Trophoblast cell (in vitro differentiated cells and primary cell): ENCODE results near the gene SALL2.

Source experiments
- DNase-seq, 2 donors: peaks; one replicate each; pipeline ENCODE4 v3.0.0-alpha.2; 2016
- H2AFZ ChIP-seq: 2 replicates; pipeline ENCODE4 v1.6.1; 2013; ENCODE audit warnings: low read length, moderate library complexity, mild to moderate bottlenecking; ENCODE audit not compliant: insufficient read depth, poor library complexity
- H2AK5ac ChIP-seq: 2 replicates; pipeline ENCODE4 v1.6.1; 2013; ENCODE audit warnings: mild to moderate bottlenecking, low read length
- H2BK120ac ChIP-seq: 2 replicates; pipeline ENCODE4 v1.6.1; 2013; ENCODE audit warnings: low read length, mild to moderate bottlenecking, moderate library complexity; ENCODE audit not compliant: insufficient read depth, poor library complexity
- H2BK12ac ChIP-seq: 2 replicates; pipeline ENCODE4 v1.6.1; 2013; ENCODE audit warnings: mild to moderate bottlenecking, low read length, moderate library complexity
- H2BK5ac ChIP-seq: 2 replicates; pipeline ENCODE4 v1.6.1; 2013; ENCODE audit warnings: low read length, low read depth, moderate library complexity, mild to moderate bottlenecking; ENCODE audit not compliant: poor library complexity
- H3K14ac ChIP-seq: 2 replicates; pipeline ENCODE4 v1.6.1; 2013; ENCODE audit warnings: mild to moderate bottlenecking, low read length
- H3K18ac ChIP-seq: 2 replicates; pipeline ENCODE4 v1.6.1; 2013; ENCODE audit warnings: mild to moderate bottlenecking, low read length
- H3K23ac ChIP-seq: 2 replicates; pipeline ENCODE4 v1.6.1; 2013; ENCODE audit warnings: low read length
- H3K27ac ChIP-seq: 2 replicates; pipeline ENCODE4 v1.5.1; 2013; ENCODE audit warnings: low read depth, mild to moderate bottlenecking, inconsistent platforms, low read length, moderate library complexity
- H3K27me3 ChIP-seq: 2 replicates; pipeline ENCODE4 v1.6.1; 2013; ENCODE audit warnings: inconsistent platforms, mild to moderate bottlenecking, low read length, moderate library complexity; ENCODE audit not compliant: insufficient read depth
- H3K36me3 ChIP-seq, 2 experiments: 1 replicate in 1 of 2; 2 replicates in 1 of 2; pipeline ENCODE4 v1.6.1; 2013; ENCODE audit warnings: low read length in 2 of 2, mild to moderate bottlenecking in 2 of 2, moderate library complexity in 1 of 2; ENCODE audit not compliant: insufficient read depth in 2 of 2, control insufficient read depth in 1 of 2
- H3K4ac ChIP-seq: 2 replicates; pipeline ENCODE4 v1.6.1; 2013; ENCODE audit warnings: low read depth, mild to moderate bottlenecking, low read length, moderate library complexity
- H3K4me1 ChIP-seq, 2 experiments: 1 replicate in 1 of 2; 2 replicates in 1 of 2; pipeline ENCODE4 v1.6.1; 2013; ENCODE audit warnings: low read length in 2 of 2, mild to moderate bottlenecking in 2 of 2, moderate library complexity in 1 of 2; ENCODE audit not compliant: insufficient read depth in 2 of 2, control insufficient read depth in 1 of 2
- H3K4me2 ChIP-seq: 2 replicates; pipeline ENCODE4 v1.6.1; 2013; ENCODE audit warnings: inconsistent platforms, mild to moderate bottlenecking, low read length, moderate library complexity
- H3K4me3 ChIP-seq: 2 replicates; pipeline ENCODE4 v1.5.1; 2013; ENCODE audit warnings: mild to moderate bottlenecking, low read depth, low read length, inconsistent platforms
- H3K79me1 ChIP-seq: one replicate; pipeline ENCODE4 v1.6.1; 2013; ENCODE audit warnings: low read length
- H3K79me2 ChIP-seq: 2 replicates; pipeline ENCODE4 v1.6.1; 2013; ENCODE audit warnings: low read length, mild to moderate bottlenecking; ENCODE audit not compliant: control insufficient read depth, insufficient read depth, poor library complexity
- H3K9ac ChIP-seq: 2 replicates; pipeline ENCODE4 v1.6.1; 2013; ENCODE audit warnings: mild to moderate bottlenecking, low read length
- H3K9me3 ChIP-seq: 2 replicates; pipeline ENCODE4 v1.6.1; 2013; ENCODE audit warnings: low read depth, mild to moderate bottlenecking, control low read depth, inconsistent platforms, low read length; ENCODE audit not compliant: insufficient read depth
- H4K12ac ChIP-seq: 2 replicates; pipeline ENCODE4 v1.6.1; 2013; ENCODE audit warnings: low read depth, mild to moderate bottlenecking, low read length, moderate library complexity
- H4K8ac ChIP-seq: 2 replicates; pipeline ENCODE4 v1.6.1; 2013; ENCODE audit warnings: low read depth, mild to moderate bottlenecking, low read length, moderate library complexity
- H4K91ac ChIP-seq: one replicate; pipeline ENCODE4 v1.6.1; 2013; ENCODE audit warnings: low read depth, mild to moderate bottlenecking, low read length, moderate library complexity
- WGBS: extraction: QIAGEN DNeasy Blood & Tissue Kit; methylation state at CpG from one replicate; pipeline ENCODE4 v1.1.7; 2013; ENCODE audit warnings: missing lambda C conversion rate; ENCODE audit not compliant: insufficient read length, insufficient coverage; ENCODE audit errors: extremely low coverage; 5-methylcytosine and 5-hydroxymethylcytosine counted together

SALL2 gene

DNA sequence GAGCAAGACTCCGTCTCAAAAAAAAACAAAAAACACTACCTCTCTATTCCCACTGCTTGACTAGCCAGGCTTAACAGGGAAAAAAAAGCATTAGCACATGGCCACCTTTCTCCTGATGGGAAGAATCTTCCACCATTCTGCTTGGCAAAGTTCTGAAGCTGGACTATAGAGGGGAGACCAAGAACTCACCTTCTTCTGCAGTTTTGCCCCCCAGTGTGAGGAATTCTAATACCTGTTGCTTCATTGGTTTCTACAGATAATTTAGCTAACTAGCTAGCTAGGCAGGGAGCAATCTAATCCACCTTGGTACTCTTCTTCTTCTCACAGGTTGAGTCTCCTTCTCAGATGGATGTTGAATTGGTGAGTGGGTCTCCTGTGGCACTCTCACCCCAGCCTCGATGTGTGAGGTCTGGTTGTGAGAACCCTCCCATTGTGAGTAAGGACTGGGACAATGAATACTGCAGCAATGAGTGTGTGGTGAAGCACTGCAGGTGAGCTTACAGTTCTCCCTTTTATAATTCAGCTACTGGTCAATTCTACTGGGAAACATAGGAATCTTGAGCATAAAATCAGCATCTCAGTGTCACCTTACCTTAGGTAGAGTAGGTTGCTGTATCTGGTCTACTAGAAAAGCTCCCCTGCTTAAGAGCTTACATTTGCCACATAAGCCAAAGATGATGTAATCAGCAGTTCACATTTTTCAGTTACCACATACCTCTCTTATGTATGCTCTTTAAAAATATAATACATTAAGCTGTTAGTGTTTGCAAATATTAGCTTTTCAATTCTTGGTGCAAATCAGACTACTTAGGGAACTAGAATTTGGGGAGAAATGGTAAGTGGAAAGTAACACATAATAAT, 31.0 kb downstream of the SALL2 start:
- Histone ChIP-seq H3K4me1 (no peaks in the 10 kb centered on the region), H3K27me3 (no peaks in the 10 kb centered on the region), H2BK120ac (no peak overlapping the region), H3K4me2 (no peak overlapping the region), H3K9ac (peak overlapping the region; percentile 63), H3K79me2 (no peaks in the 10 kb centered on the region), H3K79me1 (no peaks in the 10 kb centered on the region), H4K91ac (no peak overlapping the region), H3K18ac (no peak overlapping the region), H4K8ac (no peak overlapping the region), H2BK5ac (no peak overlapping the region), H3K27ac (no peak overlapping the region), H3K4me3 (no peak overlapping the region), H3K14ac (no peak overlapping the region), H4K12ac (no peak overlapping the region), H2AK5ac (no peak overlapping the region), H3K36me3 (peaks cover 39 to 53% of the 10 kb centered on the region in 2 experiments), H3K23ac (no peak overlapping the region), H3K4ac (no peak overlapping the region), H2BK12ac (no peak overlapping the region), H2AFZ (no peak overlapping the region), H3K9me3 (no peaks in the 10 kb centered on the region)
- peak in 1 of 2 donors; percentile 23 for DNase-seq
- no CpG with 5 or more reads among the region's 2 CpGs for WGBS

DNA sequence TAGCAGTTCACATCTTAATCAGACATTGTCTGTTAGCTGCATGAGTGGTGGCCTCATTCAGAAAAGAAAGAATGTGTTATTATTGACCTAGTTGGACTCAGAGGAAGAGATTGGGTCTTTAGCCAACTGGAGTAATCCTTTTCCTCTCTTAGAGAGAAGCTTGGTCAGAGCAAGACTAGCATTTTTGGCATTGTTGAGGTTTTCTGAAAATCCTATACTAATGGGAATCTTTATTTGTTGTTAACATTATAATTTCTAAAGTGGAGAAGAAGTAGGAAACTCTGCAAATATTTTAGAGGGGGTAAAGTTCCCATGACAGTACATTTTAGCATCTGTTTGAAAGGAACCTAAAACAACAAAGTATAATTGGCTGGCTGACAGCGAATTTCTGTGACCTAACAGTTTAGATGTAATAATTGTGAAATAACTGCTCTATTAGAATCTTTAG, 39.5 kb downstream of the SALL2 start:
- H2AK5ac ChIP-seq = no peak overlapping the region
- no peak overlapping the region for H2BK5ac ChIP-seq
- no peaks in the 10 kb centered on the region for H3K27me3 ChIP-seq
- no peaks in the 10 kb centered on the region for H3K79me1 ChIP-seq
- no peak overlapping the region for H3K4ac ChIP-seq
- H3K9me3 ChIP-seq = no peaks in the 10 kb centered on the region
- no peak overlapping the region for H3K14ac ChIP-seq
- H3K4me3 ChIP-seq = no peak overlapping the region
- no peak overlapping the region for H4K91ac ChIP-seq
- no peak overlapping the region for H3K27ac ChIP-seq
- H3K36me3 ChIP-seq = peaks cover 27 to 36% of the 10 kb centered on the region in 2 experiments
- H3K23ac ChIP-seq = no peak overlapping the region
- peaks cover 1% of the 10 kb centered on the region for H3K79me2 ChIP-seq
- H3K18ac ChIP-seq = no peak overlapping the region
- no CpG with 5 or more reads among the region's 1 CpG for WGBS
- H3K9ac ChIP-seq = no peak overlapping the region
- no peak overlapping the region for H3K4me2 ChIP-seq
- H3K4me1 ChIP-seq = no peaks in the 10 kb centered on the region
- no peak overlapping the region for H4K8ac ChIP-seq
- no peak overlapping the region for H2AFZ ChIP-seq
- DNase-seq = no peak
- no peak overlapping the region for H4K12ac ChIP-seq
- no peak overlapping the region for H2BK120ac ChIP-seq
- H2BK12ac ChIP-seq = no peak overlapping the region

DNA sequence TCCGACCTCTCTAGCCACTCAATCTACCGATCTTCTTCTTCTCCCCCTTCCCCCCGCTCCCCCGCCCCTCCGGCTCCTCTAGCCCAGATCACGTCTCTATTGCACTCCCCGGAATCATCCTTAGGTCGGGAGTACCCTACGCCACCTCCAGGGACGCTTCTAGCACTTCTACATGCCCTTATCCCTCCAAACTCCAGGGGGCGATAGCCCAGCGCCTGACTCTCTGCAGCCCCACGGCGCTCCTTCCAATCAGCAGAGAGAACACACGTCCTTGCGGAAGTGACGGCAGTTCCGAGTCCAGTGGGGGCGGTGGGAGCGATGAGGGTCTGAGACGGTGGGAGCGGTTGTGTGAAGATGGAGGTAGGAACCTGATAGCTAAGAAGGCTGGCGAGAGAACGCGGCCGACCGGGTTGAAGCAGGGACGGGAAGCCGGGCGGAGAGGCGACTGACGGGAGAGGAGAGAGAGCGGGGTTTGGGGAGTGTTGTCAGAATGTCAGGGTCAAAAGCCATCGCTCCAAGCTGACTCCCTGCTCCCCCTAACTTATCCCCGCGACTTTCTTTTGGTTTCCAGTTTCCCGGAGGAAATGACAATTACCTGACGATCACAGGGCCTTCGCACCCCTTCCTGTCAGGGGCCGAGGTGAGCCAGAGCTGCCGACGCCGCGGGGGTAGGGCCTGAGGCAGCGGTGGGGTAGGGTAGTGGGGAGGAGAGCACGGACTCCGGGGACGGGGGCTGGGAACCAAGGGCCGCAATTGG, 49.0 kb downstream of the SALL2 start, which contains the start of the genes RAB2B and TOX4:
TSS of gene RAB2B (minus strand) at position 35 of the 757 bp plus-strand sequence. CDS start 87 bp downstream, outside the sequence.
TSS of gene TOX4 (plus strand) at position 271 of the 757 bp plus-strand sequence. CDS start at position 355, 84 bp downstream.
- H3K4me1 ChIP-seq = peaks cover 0 to 3% of the 10 kb centered on the region in 2 experiments
- H3K36me3 ChIP-seq = peaks cover 6 to 7% of the 10 kb centered on the region in 2 experiments
- H2BK5ac ChIP-seq = peak within 1 kb of the TSS; percentile 85
- H4K8ac ChIP-seq = peak within 1 kb of the TSS; percentile 92
- H3K79me1 ChIP-seq = peaks cover 7% of the 10 kb centered on the region
- H3K18ac ChIP-seq = no peak within 1 kb of the TSS
- peak within 1 kb of the TSS; percentile 44 for H3K9ac ChIP-seq
- no peak within 1 kb of the TSS for H3K23ac ChIP-seq
- no peak within 1 kb of the TSS for H2BK12ac ChIP-seq
- H2BK120ac ChIP-seq = peak within 1 kb of the TSS; percentile 82
- peak within 1 kb of the TSS; percentile 80 for H4K12ac ChIP-seq
- no peaks in the 10 kb centered on the region for H3K9me3 ChIP-seq
- peak within 1 kb of the TSS; percentile 85 for H3K4ac ChIP-seq
- no CpG with 5 or more reads among the region's 49 CpGs for WGBS
- no peaks in the 10 kb centered on the region for H3K27me3 ChIP-seq
- H3K27ac ChIP-seq = peak within 1 kb of the TSS; percentile 69
- peaks cover 4% of the 10 kb centered on the region for H3K79me2 ChIP-seq
- H3K4me2 ChIP-seq = peak within 1 kb of the TSS; percentile 70
- peak within 1 kb of the TSS; percentile 84 for H2AFZ ChIP-seq
- peak within 1 kb of the TSS; percentile 94 for H4K91ac ChIP-seq
- peak; percentile 98 to 99 for DNase-seq
- no peak within 1 kb of the TSS for H2AK5ac ChIP-seq
- peak within 1 kb of the TSS; percentile 95 for H3K4me3 ChIP-seq
- peak within 1 kb of the TSS; percentile 84 for H3K14ac ChIP-seq

DNA sequence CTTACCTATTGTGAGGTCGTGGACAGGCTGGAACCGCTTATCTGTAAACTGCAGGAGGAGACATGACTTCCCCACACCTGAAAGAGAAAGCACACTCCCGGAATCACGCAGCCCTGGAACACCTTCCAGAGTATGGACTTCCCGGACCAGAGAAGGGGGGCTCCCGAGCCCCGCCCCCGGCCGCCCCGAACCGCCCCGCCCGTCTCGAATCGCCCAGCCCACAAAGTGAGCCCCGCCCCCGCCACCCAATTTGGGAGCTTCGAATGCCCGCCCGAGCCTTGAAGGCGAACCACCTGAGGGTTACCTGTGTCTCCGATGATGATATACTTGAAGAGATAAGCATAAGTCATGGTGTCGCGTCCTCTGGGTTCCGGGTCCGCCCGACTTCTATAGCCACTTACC, 49.6 kb downstream of the SALL2 start:
- peak overlapping the region; percentile 70 for H3K4ac ChIP-seq
- H3K4me3 ChIP-seq = peak overlapping the region; percentile 78
- no peaks in the 10 kb centered on the region for H3K27me3 ChIP-seq
- peak overlapping the region; percentile 94 for H4K91ac ChIP-seq
- H2BK12ac ChIP-seq = no peak overlapping the region
- peak overlapping the region; percentile 69 for H3K27ac ChIP-seq
- peak overlapping the region; percentile 84 for H2AFZ ChIP-seq
- peaks cover 7% of the 10 kb centered on the region for H3K79me1 ChIP-seq
- no peak overlapping the region for H3K18ac ChIP-seq
- H2AK5ac ChIP-seq = no peak overlapping the region
- peaks cover 4% of the 10 kb centered on the region for H3K79me2 ChIP-seq
- H3K14ac ChIP-seq = peak overlapping the region; percentile 84
- H3K4me1 ChIP-seq = peaks cover 0 to 3% of the 10 kb centered on the region in 2 experiments
- H3K4me2 ChIP-seq = peak overlapping the region; percentile 59
- no peak for DNase-seq
- H2BK120ac ChIP-seq = peak overlapping the region; percentile 82
- peak overlapping the region; percentile 80 for H4K12ac ChIP-seq
- H4K8ac ChIP-seq = peak overlapping the region; percentile 91
- H3K9ac ChIP-seq = peak overlapping the region; percentile 44
- no peaks in the 10 kb centered on the region for H3K9me3 ChIP-seq
- WGBS = no CpG with 5 or more reads among the region's 27 CpGs
- peaks cover 6 to 7% of the 10 kb centered on the region in 2 experiments for H3K36me3 ChIP-seq
- peak overlapping the region; percentile 85 for H2BK5ac ChIP-seq
- no peak overlapping the region for H3K23ac ChIP-seq
